Hepatocyte (in vitro differentiated cells): ENCODE measurements around the gene MET. TPM values are rescaled to one million over a fixed set of nuclear protein-coding genes. Genes with fewer than 3 reads are reported as not detected.
A peak's percentile ranks its signal among the peaks of the same experiment; 100 is the strongest.

Experiments used
- DNase-seq: peaks from one replicate; pipeline ENCODE4 v3.0.0-alpha.2; 2016; ENCODE audit warnings: low spot score
- H2AFZ ChIP-seq: fragments of 200-600 bp; sonication (generic); 2 replicates; pipeline ENCODE4 v1.6.0; 2016; ENCODE audit warnings: antibody characterized with exemption, mild to moderate bottlenecking
- H3K27ac ChIP-seq: fragments of 200-600 bp; sonication (generic); 2 replicates; pipeline ENCODE4 v1.5.1; 2016; ENCODE audit warnings: mild to moderate bottlenecking
- H3K27me3 ChIP-seq: fragments of 200-600 bp; sonication (generic); 2 replicates; pipeline ENCODE4 v1.6.1; 2016
- H3K36me3 ChIP-seq: fragments of 200-600 bp; sonication (generic); replicated peaks from 2 replicates; pipeline ENCODE4 v1.5.1; 2016; ENCODE audit warnings: low read depth; ENCODE audit not compliant: insufficient read depth
- H3K4me1 ChIP-seq: fragments of 200-600 bp; sonication (generic); 2 replicates; pipeline ENCODE4 v1.5.1; 2016; ENCODE audit warnings: mild to moderate bottlenecking, moderate library complexity; ENCODE audit not compliant: insufficient read depth
- H3K4me2 ChIP-seq: fragments of 200-600 bp; sonication (generic); 2 replicates; pipeline ENCODE4 v1.6.0; 2016
- H3K4me3 ChIP-seq: fragments of 200-600 bp; sonication (generic); 2 replicates; pipeline ENCODE4 v1.5.1; 2016; ENCODE audit warnings: mild to moderate bottlenecking
- H3K79me2 ChIP-seq: fragments of 200-600 bp; sonication (generic); 2 replicates; pipeline ENCODE4 v1.6.0; 2017; ENCODE audit warnings: mild to moderate bottlenecking
- H3K9me2 ChIP-seq: fragments of 200-600 bp; sonication (generic); replicated peaks from 2 replicates; pipeline ENCODE4 v1.6.0; 2017; ENCODE audit warnings: mild to moderate bottlenecking; ENCODE audit not compliant: insufficient read depth
- H3K9me3 ChIP-seq: fragments of 200-600 bp; sonication (generic); 2 replicates; pipeline ENCODE4 v1.5.1; 2016; ENCODE audit warnings: low read depth, mild to moderate bottlenecking
- H4K20me1 ChIP-seq: fragments of 200-600 bp; sonication (generic); 2 replicates; pipeline ENCODE4 v1.6.0; 2016; ENCODE audit warnings: mild to moderate bottlenecking; ENCODE audit not compliant: insufficient read depth, poor library complexity, severe bottlenecking
- EZH2 ChIP-seq: fragments of 200-600 bp; sonication (generic); IDR thresholded peaks from 2 replicates; pipeline ENCODE4 v1.6.1; 2016; ENCODE audit warnings: antibody characterized with exemption, mild to moderate bottlenecking, borderline replicate concordance
- EZH2phosphoT487 ChIP-seq: fragments of 200-600 bp; sonication (generic); IDR thresholded peaks from one replicate; pipeline ENCODE4 v1.6.1; 2018; ENCODE audit warnings: antibody characterized with exemption, mild to moderate bottlenecking, low read depth, moderate library complexity; ENCODE audit not compliant: unreplicated experiment, severe bottlenecking
- WGBS: methylation state at CpG from one replicate; pipeline ENCODE4 v1.1.6; 2016; ENCODE audit warnings: low lambda C conversion rate; ENCODE audit errors: missing lambda C conversion rate; 5-methylcytosine and 5-hydroxymethylcytosine counted together
- polyA plus RNA-seq: library from polyadenylated mRNA; unstranded; fragments of >200 nt; fragmentation: Nextera tagmentation; extraction: Ambion mirVana; gene quantifications from 2 replicates; pipeline ENCODE4 v1.2.1, GENCODE V29; 2016
- total RNA-seq: library from RNA; depleted of rRNA; stranded (reverse); fragments of >200 nt; gene quantifications from 2 replicates; pipeline ENCODE4 v1.2.3, GENCODE V29; 2014
- TF ChIP-seq, protein P1 (sequence below): fragments of 200-600 bp; sonication (generic); IDR thresholded peaks from 2 replicates; pipeline ENCODE4 v1.5.1; 2016; ENCODE audit warnings: antibody characterized with exemption, mild to moderate bottlenecking; ENCODE audit not compliant: poor library complexity

Gene MET
- total and polyA plus RNA-seq, 2 experiments from 2014 or later, result 12.7 to 35.7 TPM

GRCh38 chr7:116630357-116630756, 41.6 kb upstream of the MET start:
- Histone ChIP-seq H3K9me2 (no peaks in the 10 kb centered on the region), H3K4me3 (no peak overlapping the region), H3K4me2 (no peak overlapping the region), H3K79me2 (no peaks in the 10 kb centered on the region), H2AFZ (peak overlapping the region; percentile 3), H3K4me1 (no peaks in the 10 kb centered on the region), H4K20me1 (no peaks in the 10 kb centered on the region), H3K36me3 (no peaks in the 10 kb centered on the region), H3K27ac (peak overlapping the region; percentile 14), H3K9me3 (no peaks in the 10 kb centered on the region), H3K27me3 (no peaks in the 10 kb centered on the region)
- 89% methylated on average over 2 of the region's 2 CpGs for WGBS
- TF ChIP-seq, protein P1, sequence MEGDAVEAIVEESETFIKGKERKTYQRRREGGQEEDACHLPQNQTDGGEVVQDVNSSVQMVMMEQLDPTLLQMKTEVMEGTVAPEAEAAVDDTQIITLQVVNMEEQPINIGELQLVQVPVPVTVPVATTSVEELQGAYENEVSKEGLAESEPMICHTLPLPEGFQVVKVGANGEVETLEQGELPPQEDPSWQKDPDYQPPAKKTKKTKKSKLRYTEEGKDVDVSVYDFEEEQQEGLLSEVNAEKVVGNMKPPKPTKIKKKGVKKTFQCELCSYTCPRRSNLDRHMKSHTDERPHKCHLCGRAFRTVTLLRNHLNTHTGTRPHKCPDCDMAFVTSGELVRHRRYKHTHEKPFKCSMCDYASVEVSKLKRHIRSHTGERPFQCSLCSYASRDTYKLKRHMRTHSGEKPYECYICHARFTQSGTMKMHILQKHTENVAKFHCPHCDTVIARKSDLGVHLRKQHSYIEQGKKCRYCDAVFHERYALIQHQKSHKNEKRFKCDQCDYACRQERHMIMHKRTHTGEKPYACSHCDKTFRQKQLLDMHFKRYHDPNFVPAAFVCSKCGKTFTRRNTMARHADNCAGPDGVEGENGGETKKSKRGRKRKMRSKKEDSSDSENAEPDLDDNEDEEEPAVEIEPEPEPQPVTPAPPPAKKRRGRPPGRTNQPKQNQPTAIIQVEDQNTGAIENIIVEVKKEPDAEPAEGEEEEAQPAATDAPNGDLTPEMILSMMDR, result no peak
- TF ChIP-seq EZH2phosphoT487, result no peak
- no peak for TF ChIP-seq EZH2
- DNase-seq, result no peak

GRCh38 chr7:116630932-116631671, 40.9 kb upstream of the MET start:
- no peaks in the 10 kb centered on the region for H3K36me3 ChIP-seq
- H3K9me3 ChIP-seq, result no peaks in the 10 kb centered on the region
- H3K9me2 ChIP-seq, result no peaks in the 10 kb centered on the region
- H2AFZ ChIP-seq, result peak overlapping the region; percentile 60
- WGBS, result 69% methylated on average over 10 of the region's 10 CpGs
- TF ChIP-seq, protein P1, result no peak
- no peak for TF ChIP-seq EZH2
- TF ChIP-seq EZH2phosphoT487, result no peak
- H4K20me1 ChIP-seq, result no peaks in the 10 kb centered on the region
- no peaks in the 10 kb centered on the region for H3K79me2 ChIP-seq
- H3K4me2 ChIP-seq, result no peak overlapping the region
- no peak overlapping the region for H3K4me3 ChIP-seq
- peak overlapping the region; percentile 70 for H3K27ac ChIP-seq
- no peaks in the 10 kb centered on the region for H3K4me1 ChIP-seq
- H3K27me3 ChIP-seq, result no peaks in the 10 kb centered on the region
- peak; percentile 76 for DNase-seq

- H3K27me3 ChIP-seq, result no peaks in the 10 kb centered on the region
- no peaks in the 10 kb centered on the region for H3K9me2 ChIP-seq
- H2AFZ ChIP-seq, result no peak overlapping the region
- no peaks in the 10 kb centered on the region for H4K20me1 ChIP-seq
- H3K79me2 ChIP-seq, result no peaks in the 10 kb centered on the region
- WGBS, result 81% methylated on average over 2 of the region's 2 CpGs
- H3K27ac ChIP-seq, result no peak overlapping the region
- no peak overlapping the region for H3K4me3 ChIP-seq
- no peak overlapping the region for H3K4me2 ChIP-seq
- DNase-seq, result no peak
- TF ChIP-seq, protein P1, result no peak
- no peak for TF ChIP-seq EZH2phosphoT487
- no peak for TF ChIP-seq EZH2
- H3K36me3 ChIP-seq, result no peaks in the 10 kb centered on the region
- H3K4me1 ChIP-seq, result no peaks in the 10 kb centered on the region
- H3K9me3 ChIP-seq, result no peaks in the 10 kb centered on the region
Measured at GRCh38 chr7:116631676-116632075, 40.3 kb upstream of the MET start.
